CD4-positive, alpha-beta T cell (primary cell): ENCODE data around the gene KIAA0319L. TPM values are rescaled to one million over a fixed set of nuclear protein-coding genes. Genes with fewer than 3 reads are reported as not detected.

Source experiments
- ATAC-seq: fragments of 200-7000 bp; cut with Tn5 transposase; one replicate; pipeline ENCODE4 v1.10.0; 2022; ENCODE audit warnings: mild to moderate bottlenecking; ENCODE audit not compliant: poor library complexity
- CTCF ChIA-PET: fragments of 350-600 bp; sonication (Branson Sonifier 250); formaldehyde crosslinking; loops from one replicate; lab custom pipeline; 2021; ENCODE audit warnings: antibody characterized with exemption, inconsistent platforms; lab: Charles Lee
- POLR2A ChIA-PET: fragments of 350-600 bp; sonication (Branson Sonifier 250); formaldehyde crosslinking; loops from one replicate; lab custom pipeline; 2021; ENCODE audit warnings: antibody characterized with exemption, inconsistent platforms; lab: Charles Lee
- DNase-seq, 14 experiments: peaks; one replicate each; pipeline ENCODE4 v3.0.0-alpha.2; 2013 to 2020; ENCODE audit warnings: mixed read lengths in 2 of 14
- H3K27ac ChIP-seq, 2 donors: one replicate each; pipeline versions ENCODE4 v1.5.1 to v1.7.0; 2013; ENCODE audit warnings: low read length in 2 of 2, low read depth in 1 of 2, mild to moderate bottlenecking in 1 of 2
- H3K27me3 ChIP-seq, 2 experiments: 1 replicate in 1 of 2; 2 replicates in 1 of 2; pipeline versions ENCODE4 v1.6.1 to v1.7.0; 2013; ENCODE audit warnings: low read length in 2 of 2, control low read depth in 1 of 2, mild to moderate bottlenecking in 1 of 2, moderate library complexity in 1 of 2; ENCODE audit not compliant: insufficient read depth in 2 of 2, control insufficient read depth in 1 of 2
- H3K36me3 ChIP-seq: one replicate; pipeline ENCODE4 v1.6.1; 2013; ENCODE audit warnings: low read length, control low read depth; ENCODE audit not compliant: insufficient read depth
- H3K4me1 ChIP-seq: one replicate; pipeline ENCODE4 v1.6.1; 2013; ENCODE audit warnings: low read length, control low read depth; ENCODE audit not compliant: insufficient read depth
- H3K4me3 ChIP-seq: one replicate; pipeline ENCODE4 v1.5.1; 2013; ENCODE audit warnings: mild to moderate bottlenecking, low read length, moderate library complexity
- H3K9me3 ChIP-seq, 2 experiments: 1 replicate in 1 of 2; 2 replicates in 1 of 2; pipeline versions ENCODE4 v1.6.1 to v1.7.0; 2013; ENCODE audit warnings: low read length in 2 of 2, mild to moderate bottlenecking in 2 of 2, control low read depth in 1 of 2, moderate library complexity in 1 of 2; ENCODE audit not compliant: control insufficient read depth in 1 of 2, insufficient read depth in 1 of 2
- H3K27ac Mint-ChIP-seq: one replicate; pipeline ENCODE4 v1.8.0; 2020; ENCODE audit warnings: mixed read lengths
- H3K27me3 Mint-ChIP-seq: one replicate; pipeline ENCODE4 v1.8.0; 2021; ENCODE audit warnings: mixed read lengths
- H3K36me3 Mint-ChIP-seq: one replicate; pipeline ENCODE4 v1.8.0; 2021; ENCODE audit warnings: low read depth, mixed read lengths
- H3K4me1 Mint-ChIP-seq: one replicate; pipeline ENCODE4 v1.8.0; 2021; ENCODE audit warnings: low read depth, mixed read lengths
- H3K4me3 Mint-ChIP-seq: one replicate; pipeline ENCODE4 v1.8.0; 2020; ENCODE audit warnings: mild to moderate bottlenecking, mixed read lengths
- H3K9me3 Mint-ChIP-seq: one replicate; pipeline ENCODE4 v1.8.0; 2020; ENCODE audit warnings: mixed read lengths
- intact Hi-C, 2 experiments: fragments of 100-400 bp; cut with DNase I in 1 of 2; cut with micrococcal nuclease in 1 of 2; formaldehyde crosslinking; loops; one replicate each; pipeline versions ENCODE4 v1.15.1 to v1.9.0; 2023 to 2025; cut with DNase I, micrococcal nuclease
- polyA plus RNA-seq, 2 donors: library from polyadenylated mRNA; unstranded; fragments of 120-200 nt; gene quantifications; one replicate each; pipeline ENCODE4 v1.2.1, GENCODE V29; 2013
- total RNA-seq, 174 experiments: library from RNA in 2 of 174; stranded (reverse) in 2 of 174; gene quantifications; one replicate each; pipeline ENCODE4 v1.2.3 and lab custom pipeline; 2021 to 2026
- TF ChIP-seq, protein P1 (sequence below): fragments of 200-600 bp; IDR thresholded peaks from one replicate; pipeline ENCODE4 v1.8.0; 2022; ENCODE audit warnings: antibody characterized with exemption, mild to moderate bottlenecking

KIAA0319L gene
- total RNA-seq (10 to 100 TPM; 50.9 to 53.3 TPM), total RNA-seq (lab: John Stamatoyannopoulos, UW) (16.0 to 185 (median 100) reads per million in 172 experiments)
- 38.4 TPM for polyA plus RNA-seq (2013, experiment 1 of 2)
- polyA plus RNA-seq (2013, experiment 2 of 2): 49.9 TPM

DNA sequence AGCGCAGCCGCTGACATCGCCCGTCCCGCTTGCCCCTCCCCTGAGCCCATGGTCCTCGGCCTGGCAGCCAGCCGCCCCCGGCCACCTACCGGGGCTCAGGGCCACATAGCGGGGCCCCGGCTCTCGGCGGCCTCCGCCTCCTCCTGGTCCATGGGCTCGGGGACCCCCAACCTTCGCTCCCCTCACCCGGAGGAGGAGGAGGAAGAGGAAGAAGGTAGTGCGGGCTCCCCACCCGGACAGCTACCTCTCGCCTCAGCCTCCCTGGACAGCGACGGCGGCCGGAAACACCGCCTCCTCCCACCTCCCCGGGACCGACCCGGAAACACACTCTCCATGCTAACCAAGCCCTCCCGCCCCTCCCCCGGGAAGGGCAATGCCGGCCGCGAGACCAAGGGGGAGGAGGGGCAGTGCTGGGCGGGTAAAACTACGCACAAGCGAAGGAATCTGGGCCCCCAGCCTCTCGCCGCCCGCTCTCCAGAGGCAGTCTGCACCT lies at the start of gene KIAA0319L:
KIAA0319L (minus strand) TSS at position 286 of the 493 bp plus-strand sequence. CDS start 2,912 bp downstream, outside the sequence.
- peaks cover 47% of the 10 kb centered on the region for H3K4me1 ChIP-seq
- peaks cover 18% of the 10 kb centered on the region for H3K36me3 ChIP-seq
- Mint-ChIP-seq H3K4me3 (peak within 1 kb of the TSS; percentile 100), H3K36me3 (peaks cover 78% of the 10 kb centered on the region), H3K27ac (peak within 1 kb of the TSS; percentile 97), H3K27me3 (no peaks in the 10 kb centered on the region), H3K9me3 (no peaks in the 10 kb centered on the region), H3K4me1 (peaks cover 78% of the 10 kb centered on the region)
- intact Hi-C loops: loop anchor here (2.0 to 10.0 kb wide), 6 partner anchors 50 to 692 kb away; partner anchors contain the start of genes SFPQ (in 1 of the 2) and ZMYM6 (in 1 of the 2)
- no peaks in the 10 kb centered on the region for H3K9me3 ChIP-seq
- TF ChIP-seq, protein P1, sequence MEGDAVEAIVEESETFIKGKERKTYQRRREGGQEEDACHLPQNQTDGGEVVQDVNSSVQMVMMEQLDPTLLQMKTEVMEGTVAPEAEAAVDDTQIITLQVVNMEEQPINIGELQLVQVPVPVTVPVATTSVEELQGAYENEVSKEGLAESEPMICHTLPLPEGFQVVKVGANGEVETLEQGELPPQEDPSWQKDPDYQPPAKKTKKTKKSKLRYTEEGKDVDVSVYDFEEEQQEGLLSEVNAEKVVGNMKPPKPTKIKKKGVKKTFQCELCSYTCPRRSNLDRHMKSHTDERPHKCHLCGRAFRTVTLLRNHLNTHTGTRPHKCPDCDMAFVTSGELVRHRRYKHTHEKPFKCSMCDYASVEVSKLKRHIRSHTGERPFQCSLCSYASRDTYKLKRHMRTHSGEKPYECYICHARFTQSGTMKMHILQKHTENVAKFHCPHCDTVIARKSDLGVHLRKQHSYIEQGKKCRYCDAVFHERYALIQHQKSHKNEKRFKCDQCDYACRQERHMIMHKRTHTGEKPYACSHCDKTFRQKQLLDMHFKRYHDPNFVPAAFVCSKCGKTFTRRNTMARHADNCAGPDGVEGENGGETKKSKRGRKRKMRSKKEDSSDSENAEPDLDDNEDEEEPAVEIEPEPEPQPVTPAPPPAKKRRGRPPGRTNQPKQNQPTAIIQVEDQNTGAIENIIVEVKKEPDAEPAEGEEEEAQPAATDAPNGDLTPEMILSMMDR: no peak
- ATAC-seq (peak; percentile 54), DNase-seq (peak in 3 of 14 experiments; percentile 69 to 84 (median 77))
- CTCF ChIA-PET: interaction anchor here (0.6 to 2.0 kb wide), 3 partner anchors 12 to 157 kb away, joined by 4 to 10 read pairs (median 4); no protein-coding TSS in a partner anchor
- H3K27ac ChIP-seq: peak within 1 kb of the TSS; percentile 77 to 84
- POLR2A ChIA-PET: interaction anchor here (0.7 to 3.2 kb wide), 24 partner anchors 8 to 1917 kb away, joined by 3 to 53 read pairs (median 5); partner anchors contain the start of genes AGO3, CLSPN, SFPQ and THRAP3
- H3K4me3 ChIP-seq: peak within 1 kb of the TSS; percentile 98
- no peaks in the 10 kb centered on the region for H3K27me3 ChIP-seq

DNA sequence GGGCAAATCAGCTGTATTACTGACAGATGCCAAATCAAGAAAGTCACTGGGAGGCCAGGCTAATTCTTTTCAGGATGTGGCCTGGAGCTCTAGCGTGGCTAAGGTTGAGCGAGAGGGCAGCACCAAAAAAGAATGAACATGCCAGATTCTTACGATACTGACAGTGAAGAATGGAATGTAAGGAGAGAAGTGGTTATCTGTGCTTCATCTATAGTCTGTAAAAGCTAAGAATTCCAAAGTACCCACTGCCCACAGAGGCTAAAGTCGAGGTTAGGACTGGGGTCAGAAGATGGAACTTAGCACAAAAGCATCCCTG lies 48.6 kb upstream of the KIAA0319L start:
- Histone ChIP-seq H3K36me3 (peaks cover 78% of the 10 kb centered on the region), H3K9me3 (no peaks in the 10 kb centered on the region), H3K4me1 (no peaks in the 10 kb centered on the region), H3K27me3 (no peaks in the 10 kb centered on the region), H3K27ac (no peak overlapping the region), H3K4me3 (no peak overlapping the region)
- Mint-ChIP-seq H3K27ac (no peak overlapping the region), H3K4me1 (peaks cover 6% of the 10 kb centered on the region), H3K36me3 (peaks cover 86% of the 10 kb centered on the region), H3K9me3 (no peaks in the 10 kb centered on the region), H3K4me3 (no peak overlapping the region), H3K27me3 (no peaks in the 10 kb centered on the region)
- POLR2A ChIA-PET: no interaction called here
- TF ChIP-seq, protein P1: no peak
- CTCF ChIA-PET: interaction anchor here (1.0 kb wide), 1 partner anchor 37 kb away, joined by 3 read pairs; no protein-coding TSS in a partner anchor
- ATAC-seq: no peak
- intact Hi-C loops: no loop called here
- no peak for DNase-seq

DNA sequence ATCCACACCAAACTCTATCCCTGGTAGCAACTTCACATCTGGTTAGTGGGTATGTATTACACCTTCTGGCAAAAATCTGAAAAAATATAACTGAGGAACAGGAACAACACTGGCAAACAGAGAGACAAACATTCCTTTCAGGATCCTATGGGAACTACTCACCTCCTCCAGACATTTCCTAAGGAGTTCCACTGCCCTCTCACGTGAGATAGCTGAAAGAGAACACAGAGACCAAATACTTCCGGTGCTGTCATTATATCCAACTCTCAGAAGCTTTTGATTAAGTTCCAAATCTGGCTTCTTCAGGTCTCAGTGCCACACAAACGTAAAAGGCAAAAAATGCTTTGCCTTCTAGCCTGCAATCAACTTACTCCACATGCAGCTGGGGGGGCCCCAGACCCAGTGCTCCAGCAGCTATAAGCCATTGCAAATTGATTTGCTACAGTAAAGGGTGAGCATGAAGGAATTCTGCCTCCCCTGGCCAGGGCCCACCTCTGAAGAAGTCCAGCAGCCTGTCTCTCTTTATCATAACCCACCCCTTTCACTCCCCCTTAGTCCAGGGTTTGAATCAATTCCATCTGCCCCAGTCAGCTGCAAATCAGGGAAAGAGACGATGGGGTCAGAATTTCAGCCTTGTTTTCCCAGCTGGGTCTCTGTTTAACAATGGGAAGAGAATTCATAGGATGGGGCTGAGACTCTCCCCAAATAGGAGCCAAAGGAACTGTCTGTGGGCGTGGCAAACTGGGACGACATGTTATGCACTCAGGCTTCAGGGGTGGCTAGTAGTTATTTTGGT lies 48.1 kb upstream of the KIAA0319L start:
- Mint-ChIP-seq H3K27ac (no peak overlapping the region), H3K36me3 (peaks cover 90% of the 10 kb centered on the region), H3K4me1 (peaks cover 6% of the 10 kb centered on the region), H3K27me3 (no peaks in the 10 kb centered on the region), H3K4me3 (no peak overlapping the region), H3K9me3 (no peaks in the 10 kb centered on the region)
- H3K4me1 ChIP-seq: no peaks in the 10 kb centered on the region
- DNase-seq (no peak), ATAC-seq (no peak)
- intact Hi-C loops: no loop called here
- TF ChIP-seq, protein P1: no peak
- H3K36me3 ChIP-seq: peaks cover 78% of the 10 kb centered on the region
- CTCF ChIA-PET: no interaction called here
- POLR2A ChIA-PET: interaction anchor here (0.5 kb wide), 1 partner anchor 34 kb away, joined by 3 read pairs; no protein-coding TSS in a partner anchor
- H3K4me3 ChIP-seq: no peak overlapping the region
- H3K9me3 ChIP-seq: no peaks in the 10 kb centered on the region
- H3K27ac ChIP-seq: no peak overlapping the region
- H3K27me3 ChIP-seq: no peaks in the 10 kb centered on the region
